HG03108 (cell line): ENCODE measurements around the gene HADHB.
"Not testable (repeated sequence)": the region's sequence is repeated elsewhere in the genome, so short reads cannot be mapped to it uniquely, and the experiment has no call there.

Source experiments
- ATAC-seq: cut with Tn5 transposase; IDR thresholded peaks from one replicate; pipeline ENCODE4 v1.9.1; 2021; ENCODE audit warnings: moderate library complexity; ENCODE audit not compliant: unreplicated experiment

The HADHB gene

DNA sequence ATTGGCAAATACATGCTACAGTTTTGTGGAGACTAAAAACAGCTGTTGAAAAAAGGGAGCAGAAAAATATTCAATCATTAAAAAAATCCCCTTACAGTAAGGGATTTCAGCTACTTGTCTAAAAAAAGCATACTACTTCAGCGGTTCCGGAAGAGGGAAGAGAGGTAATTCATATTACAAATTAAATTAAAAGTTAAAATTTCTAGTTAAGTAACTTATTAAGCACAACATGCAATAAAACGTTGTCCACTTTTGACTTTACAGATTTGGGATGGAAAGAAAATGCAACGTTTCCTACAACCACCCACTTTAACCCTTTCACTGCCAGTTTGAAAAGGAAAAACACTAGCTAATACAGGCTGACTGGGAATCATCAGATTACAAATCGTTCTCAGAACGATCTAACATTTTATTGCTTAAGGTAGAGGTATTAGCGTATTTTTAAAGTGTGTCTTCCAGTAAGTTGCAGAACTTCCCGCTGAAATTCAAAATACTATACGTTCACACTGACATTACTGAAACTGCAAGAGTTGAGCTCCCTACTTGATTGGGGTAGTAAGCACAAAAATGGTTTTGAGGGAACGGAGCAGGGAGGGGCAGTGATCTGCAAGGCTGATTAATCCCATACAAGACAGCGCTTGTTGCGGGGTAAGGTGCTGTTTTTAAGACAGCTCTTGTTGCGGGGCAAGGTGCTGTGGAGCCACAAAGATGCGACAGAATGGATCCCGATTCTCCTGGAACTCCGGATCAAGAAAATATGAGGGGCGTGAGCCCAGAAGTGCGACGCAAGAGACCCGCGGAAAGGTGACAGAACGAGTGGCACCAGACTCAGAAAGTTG, 1.1 kb upstream of the HADHB start:
- no peak for ATAC-seq

DNA sequence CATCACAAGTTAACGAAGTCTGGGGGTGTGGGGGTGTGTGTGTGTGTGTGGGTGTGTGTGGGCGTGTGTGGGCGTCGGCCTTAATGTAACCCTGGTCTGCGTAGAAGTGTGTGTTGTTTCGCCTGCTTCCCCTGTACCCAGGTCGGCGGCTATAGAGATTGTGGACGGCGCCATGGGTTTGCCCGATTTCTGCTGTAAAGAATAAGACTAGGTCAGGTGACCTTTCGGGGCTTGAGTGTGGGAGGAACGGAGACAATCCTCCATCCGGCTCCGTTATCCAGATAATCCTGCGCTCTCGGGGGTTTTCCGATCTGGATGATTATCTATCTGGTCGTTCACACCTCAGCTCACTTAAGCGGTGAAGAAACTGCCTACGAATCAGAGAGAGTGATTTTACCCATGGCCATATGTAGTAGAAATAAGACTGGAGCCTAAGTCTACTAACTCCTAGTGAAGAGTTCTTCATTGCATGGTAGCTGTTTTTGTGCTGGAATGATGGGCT, 543 bp downstream of the HADHB start:
- ATAC-seq: peak; percentile 7

DNA sequence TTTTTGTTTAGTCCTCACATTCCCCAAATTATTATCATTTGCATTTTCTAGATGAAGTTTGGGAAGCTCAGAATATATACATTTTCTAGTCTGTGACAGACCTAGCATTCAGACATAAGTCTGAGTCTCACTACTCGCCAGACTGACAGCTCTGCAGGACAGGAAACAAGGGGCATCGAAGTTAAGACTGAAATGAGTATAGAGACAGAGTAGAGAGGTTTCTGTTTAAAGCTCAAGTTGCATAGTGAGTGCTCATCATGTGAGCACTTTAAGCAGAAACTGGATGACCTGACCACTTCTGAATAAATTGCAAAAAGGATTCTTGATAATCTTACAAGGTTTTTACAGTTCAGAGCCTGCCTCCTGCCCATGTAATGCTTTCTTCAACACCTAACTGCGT, 1.1 kb downstream of the HADHB start:
- ATAC-seq: peak; percentile 62

DNA sequence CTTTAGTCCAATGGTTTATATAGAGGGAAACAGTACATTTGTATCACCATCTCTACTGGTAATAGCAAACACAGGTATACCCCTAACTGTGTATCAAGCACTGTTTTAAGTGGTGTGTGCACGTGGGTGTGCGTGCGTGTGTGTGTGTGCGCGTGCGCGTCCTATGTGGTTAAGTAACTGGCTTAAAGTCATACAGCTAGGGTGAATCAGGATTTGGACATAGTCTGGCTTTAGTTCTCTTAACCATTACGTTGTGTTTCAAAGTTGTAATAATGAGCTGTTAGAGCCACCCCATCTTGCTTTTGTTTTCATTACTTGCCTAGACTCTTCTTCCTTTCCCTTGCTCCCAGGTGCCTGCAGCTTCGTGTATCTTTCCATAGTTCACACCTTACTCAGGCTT, 2.1 kb downstream of the HADHB start:
- ATAC-seq: no peak

DNA sequence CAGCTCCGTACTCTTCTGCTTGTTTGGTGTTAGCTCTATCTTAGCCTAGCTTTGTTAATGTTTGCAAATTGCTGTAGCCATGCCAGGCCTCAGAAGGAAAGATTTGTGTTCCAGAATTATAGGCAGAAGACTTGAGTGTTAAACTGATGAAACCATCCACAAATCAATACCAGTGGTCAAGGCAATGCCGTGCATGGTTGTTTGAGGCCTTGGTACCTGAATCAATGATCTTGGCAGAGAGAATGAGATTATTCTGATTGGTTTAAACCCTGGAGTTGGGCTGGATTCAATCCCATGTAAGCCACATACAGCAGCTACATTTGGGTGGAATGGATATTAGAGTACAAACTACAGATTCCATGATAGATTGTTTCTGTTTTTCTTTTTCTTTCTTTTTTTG, 4.9 kb downstream of the HADHB start:
- ATAC-seq: no peak

DNA sequence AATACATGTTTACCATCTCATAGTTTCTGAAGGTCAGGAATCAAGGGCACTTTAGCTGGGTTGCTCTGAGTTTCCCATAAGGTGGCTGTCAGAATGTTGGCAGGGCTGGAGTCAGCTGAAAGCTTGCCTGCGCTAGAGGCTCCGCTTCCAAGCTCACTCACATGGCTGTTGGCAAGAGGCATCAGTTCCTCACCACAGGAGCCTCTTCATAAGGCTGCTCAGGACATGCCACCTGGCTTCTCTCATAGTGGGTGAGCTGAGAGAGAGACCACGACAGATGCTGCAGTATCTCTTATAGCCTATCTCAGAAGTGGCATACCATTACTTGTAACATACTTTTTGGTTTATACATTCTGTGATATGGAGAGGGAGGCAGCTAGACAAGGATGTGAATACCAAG, 7.2 kb downstream of the HADHB start:
- no peak for ATAC-seq

DNA sequence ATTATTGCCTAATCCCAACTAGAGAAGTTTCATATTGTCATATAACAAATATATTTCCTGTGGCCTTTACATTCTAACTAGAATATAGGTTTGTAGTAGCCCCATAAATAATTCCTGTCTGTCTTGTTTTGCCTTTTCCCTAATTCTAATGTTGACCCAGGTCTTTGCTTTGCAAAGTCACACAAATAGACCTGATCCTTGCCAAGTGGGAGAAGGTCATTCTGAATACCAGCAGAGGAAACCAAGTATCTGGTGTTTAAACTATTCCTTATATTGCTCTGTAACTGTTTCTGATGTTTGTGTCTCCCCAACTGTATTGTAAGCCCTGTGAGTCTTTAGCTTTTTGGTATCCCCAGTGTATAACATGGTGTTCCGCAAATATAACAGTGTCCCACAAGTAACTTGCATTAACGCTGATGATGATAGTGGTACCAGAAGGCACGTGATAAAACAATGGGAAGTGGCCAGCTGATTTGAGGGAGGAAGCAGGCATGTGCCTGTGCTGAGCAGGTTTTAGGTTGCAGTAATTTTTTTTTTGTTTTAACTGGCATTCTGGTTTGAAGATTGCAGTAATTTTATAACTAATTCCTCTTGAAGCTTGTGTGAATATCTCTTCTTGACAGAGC, 11.1 kb downstream of the HADHB start:
- ATAC-seq: no peak

DNA sequence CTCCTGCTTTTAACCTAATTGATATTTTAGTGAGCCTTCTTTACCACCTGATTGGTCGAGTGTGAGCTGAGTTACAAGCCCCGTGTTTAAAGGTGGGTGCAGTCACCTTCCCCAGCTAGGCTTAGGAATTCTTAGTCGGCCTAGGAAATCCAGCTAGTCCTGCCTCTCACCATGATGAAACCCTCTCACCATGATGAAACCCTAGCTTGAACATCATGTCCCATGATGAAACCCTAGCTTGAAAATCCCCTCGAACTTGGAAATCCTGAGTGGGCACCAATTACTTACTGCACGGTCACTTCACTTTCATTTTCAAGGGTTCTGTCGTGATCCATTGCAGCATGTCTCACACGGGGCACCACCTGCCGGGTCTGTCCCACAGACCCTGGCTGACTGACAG, 14.1 kb downstream of the HADHB start:
- ATAC-seq: not testable (repeated sequence)

GRCh38 chr2:26268213-26268612, 23.5 kb downstream of the HADHB start:
- no peak for ATAC-seq

GRCh38 chr2:26268670-26269385, 24.1 kb downstream of the HADHB start:
- not testable (repeated sequence) for ATAC-seq

- no peak for ATAC-seq
Measured at GRCh38 chr2:26269571-26270158, 24.9 kb downstream of the HADHB start.

- no peak for ATAC-seq
Measured at GRCh38 chr2:26270373-26270772, 25.6 kb downstream of the HADHB start.

- no peak for ATAC-seq
Measured at GRCh38 chr2:26273501-26273900, 28.8 kb downstream of the HADHB start.

DNA sequence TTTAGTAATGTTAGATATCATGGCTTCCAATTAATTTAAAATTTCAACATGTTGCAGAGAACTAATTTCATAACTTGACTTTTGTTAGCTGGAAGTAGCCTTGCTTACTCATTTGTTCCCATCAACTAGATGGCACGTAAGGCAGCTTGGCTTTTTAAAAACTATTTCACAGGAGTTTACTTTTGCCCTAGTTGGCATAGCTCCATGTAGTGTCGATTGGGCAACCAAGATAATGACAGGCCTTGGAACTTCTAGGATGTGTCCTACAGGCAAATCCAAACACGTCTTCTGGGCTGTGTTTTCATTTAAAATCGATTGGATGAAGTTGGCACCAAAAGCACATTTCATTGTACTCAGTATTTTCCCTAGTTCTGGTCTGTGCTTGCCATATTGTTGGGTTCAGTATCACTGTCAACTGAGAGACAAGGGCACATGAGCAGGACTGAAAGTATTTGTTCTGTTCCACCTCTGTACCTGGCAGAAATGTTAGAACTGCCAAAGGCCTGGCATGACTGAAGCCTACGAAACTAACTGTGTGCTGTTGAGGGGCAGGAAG, 29.4 kb downstream of the HADHB start:
- ATAC-seq: no peak

GRCh38 chr2:26276484-26277227, 31.9 kb downstream of the HADHB start:
- ATAC-seq: no peak

DNA sequence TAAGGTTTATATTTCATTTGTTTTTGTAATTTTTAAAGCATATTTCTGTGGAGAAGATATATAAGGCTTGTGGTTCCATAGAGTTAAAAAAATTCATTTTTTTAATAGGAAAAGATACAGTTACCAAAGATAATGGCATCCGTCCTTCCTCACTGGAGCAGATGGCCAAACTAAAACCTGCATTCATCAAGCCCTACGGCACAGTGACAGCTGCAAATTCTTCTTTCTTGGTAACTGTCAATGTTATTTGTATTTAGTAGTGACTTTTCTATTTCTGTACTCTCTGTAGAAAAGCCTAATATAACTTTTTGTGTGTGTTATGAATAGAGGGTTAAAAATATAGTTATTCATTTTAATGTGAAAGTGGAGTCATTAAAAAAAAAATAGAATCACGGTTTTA, 35.1 kb downstream of the HADHB start:
- ATAC-seq: no peak

GRCh38 chr2:26281226-26281625, 36.5 kb downstream of the HADHB start:
- ATAC-seq: no peak

DNA sequence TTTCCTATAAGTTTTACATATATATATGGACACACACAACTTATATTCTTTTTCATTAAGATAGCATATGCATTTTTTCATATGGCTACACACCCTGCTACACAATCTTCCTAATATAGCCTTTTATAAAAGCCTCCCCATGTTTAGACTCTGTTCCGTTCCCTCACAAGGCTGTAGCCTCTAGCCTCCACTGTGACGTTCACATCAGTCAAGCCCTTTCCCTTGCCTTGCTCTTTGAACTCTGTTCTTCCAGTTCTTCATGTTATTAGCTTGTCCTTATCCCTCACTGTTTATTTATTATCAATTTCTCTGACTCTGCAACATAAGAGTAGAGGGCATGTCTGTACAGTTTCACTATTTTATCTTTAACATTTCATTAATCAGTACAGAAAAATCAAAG, 38.9 kb downstream of the HADHB start:
- ATAC-seq: no peak

- no peak for ATAC-seq
Measured at GRCh38 chr2:26284132-26284531, 39.4 kb downstream of the HADHB start.

DNA sequence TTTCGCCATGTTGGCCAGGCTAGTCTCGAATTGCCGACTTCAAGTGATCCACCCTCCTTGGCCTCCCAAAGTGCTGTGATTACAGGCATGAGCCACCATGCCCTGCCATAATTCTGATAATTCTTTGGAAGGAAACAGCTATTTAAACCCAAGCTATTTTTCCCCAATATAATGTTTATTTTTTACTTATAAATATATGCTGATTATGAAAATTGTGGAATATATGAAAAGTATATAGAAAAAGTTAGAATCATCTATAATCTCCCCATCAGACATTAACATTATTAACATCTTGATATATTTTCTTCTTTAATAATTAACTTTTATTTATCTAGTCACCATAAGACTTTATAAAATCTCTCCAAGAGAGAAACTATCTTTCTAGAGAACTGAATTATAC, 41.2 kb downstream of the HADHB start:
- ATAC-seq: no peak
